ENCODE data around the gene ALPP. TPM values are rescaled to one million over a fixed set of nuclear protein-coding genes. Genes with fewer than 3 reads are reported as not detected.
"Not testable (repeated sequence)": the region's sequence is repeated elsewhere in the genome, so short reads cannot be mapped to it uniquely, and the experiment has no call there.

The ALPP gene
- total RNA-seq, 1 donor from 2014 or later: not detected

- DNase-seq (ENCODE audit: extremely low read depth, low read depth, low spot score): no peak
Measured at GRCh38 chr2:232419245-232420072, 40.9 kb downstream of the ALPP start.

GRCh38 chr2:232420073-232420454 lies 41.5 kb downstream of the ALPP start:
- no peak for DNase-seq (ENCODE audit: extremely low read depth, low read depth, low spot score)

DNA sequence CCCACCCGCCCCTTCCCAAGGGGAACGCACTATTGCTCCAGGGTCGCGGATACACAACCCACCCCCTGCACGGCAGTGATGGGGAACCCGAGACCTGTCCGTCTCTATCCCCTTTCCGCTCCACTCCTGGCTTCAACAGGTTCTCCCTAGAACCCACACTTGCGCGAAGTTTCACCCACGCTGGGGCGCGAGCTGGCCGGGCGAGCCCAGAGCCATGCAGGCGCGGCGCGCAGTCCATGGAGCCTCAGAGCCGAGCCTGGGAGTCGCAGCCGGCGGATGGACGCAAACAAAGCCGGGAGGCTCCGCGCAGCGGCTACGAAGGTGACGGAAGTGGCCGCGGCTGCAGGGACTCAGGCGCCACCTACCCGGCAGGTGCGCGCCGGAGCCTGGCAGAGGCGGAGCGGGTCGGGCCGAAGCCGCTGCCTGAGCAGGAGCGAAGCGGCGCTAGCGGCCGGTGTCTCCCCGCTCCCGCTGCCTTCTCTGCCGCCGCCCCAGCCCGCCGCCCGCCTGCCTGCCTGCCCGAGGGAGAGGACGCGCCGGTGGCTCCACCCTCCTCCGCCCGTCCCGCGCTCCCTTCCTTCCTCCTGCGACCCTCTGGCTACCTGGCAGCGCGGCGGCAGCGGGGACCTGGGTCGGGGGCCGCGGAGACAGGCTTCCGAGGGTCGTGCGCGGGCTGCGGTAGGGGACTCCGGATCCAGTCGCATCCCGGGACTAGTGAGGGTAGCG lies 42.1 kb downstream of the ALPP start:
- no peak for DNase-seq (ENCODE audit: extremely low read depth, low read depth, low spot score)

- no peak for DNase-seq (ENCODE audit: extremely low read depth, low read depth, low spot score)
Measured at GRCh38 chr2:232421189-232421785, 42.7 kb downstream of the ALPP start.

GRCh38 chr2:232422051-232422450 lies 43.5 kb downstream of the ALPP start:
- DNase-seq (ENCODE audit: extremely low read depth, low read depth, low spot score): no peak

GRCh38 chr2:232422996-232423395 lies 44.4 kb downstream of the ALPP start:
- DNase-seq (ENCODE audit: extremely low read depth, low read depth, low spot score): not testable (repeated sequence)

- DNase-seq (ENCODE audit: extremely low read depth, low read depth, low spot score): not testable (repeated sequence)
Measured at GRCh38 chr2:232423407-232423806, 44.9 kb downstream of the ALPP start.

DNA sequence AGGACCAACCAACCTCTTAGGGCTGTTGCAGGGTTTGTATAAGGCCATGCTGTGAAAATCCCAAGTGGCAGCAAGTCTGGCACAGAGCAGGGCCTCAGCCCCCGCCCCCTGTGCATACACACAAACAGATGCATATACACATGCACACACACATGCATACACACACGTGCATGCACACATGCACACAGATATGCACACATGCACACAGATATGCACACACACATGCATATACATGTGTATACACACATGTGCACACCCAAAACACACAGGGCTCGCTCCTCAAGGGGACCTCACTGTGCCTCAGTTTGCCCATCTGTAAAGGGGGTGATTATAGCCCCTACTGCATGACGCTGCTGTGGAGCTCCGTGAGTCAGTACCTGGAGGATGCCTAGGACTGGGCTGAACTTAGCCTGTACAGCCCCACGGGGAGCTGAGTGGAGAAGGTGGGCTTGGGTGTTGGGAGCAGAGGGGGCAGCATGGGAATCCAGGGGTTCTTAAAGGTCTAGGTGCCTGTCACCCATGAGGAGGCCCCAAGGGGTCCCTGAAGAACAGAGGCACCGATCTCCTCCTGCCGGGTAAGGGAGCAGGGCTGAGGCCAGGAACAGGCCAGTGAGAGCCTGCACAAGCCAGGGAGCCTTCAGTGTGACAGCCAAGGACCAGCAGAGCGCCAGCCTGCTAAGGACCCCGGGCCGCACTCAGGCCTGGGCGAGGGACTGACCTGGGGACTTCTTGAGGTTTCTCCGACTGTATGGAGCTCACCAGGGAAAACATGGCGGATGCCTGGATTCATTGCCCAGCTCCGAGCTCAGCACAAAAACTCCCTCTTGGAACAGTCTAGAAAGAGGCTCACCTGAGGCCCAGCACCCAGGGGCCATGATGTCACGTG lies 53.4 kb downstream of the ALPP start:
- DNase-seq (ENCODE audit: extremely low read depth, low read depth, low spot score): no peak

Other genes with a start within 250 kb of the ALPP start
- gene ALPG, start 28.1 kb downstream of the ALPP start, total RNA-seq: not detected in 2 replicates
- not detected in 2 replicates for gene ALPI, start 77.4 kb downstream of the ALPP start, total RNA-seq
- gene ECEL1, start 109.1 kb downstream of the ALPP start, total RNA-seq: not detected in 2 replicates
- gene PRSS56, start 141.6 kb downstream of the ALPP start, total RNA-seq: not detected in 2 replicates
- gene CHRND, start 147.4 kb downstream of the ALPP start, total RNA-seq: not detected in 2 replicates
- gene CHRNG, start 160.9 kb downstream of the ALPP start, total RNA-seq: not detected in 2 replicates
- gene TIGD1, start 171.8 kb downstream of the ALPP start, total RNA-seq: 2.4 and 3.8 TPM in 2 replicates
- gene EIF4E2, start 171.9 kb downstream of the ALPP start, total RNA-seq: 82.7 and 91.4 TPM in 2 replicates